SK-N-SH treated with all-trans-retinoic acid at 6 μM for 48 hours (cell line): Measurements from ENCODE around the gene ZP3.
"Not testable (repeated sequence)": the region's sequence is repeated elsewhere in the genome, so short reads cannot be mapped to it uniquely, and the experiment has no call there.

Experiments used
- BACH2 ChIP-seq: fragments of 250-450 bp; sonication (Bioruptor Pico); IDR thresholded peaks from 2 replicates; pipeline ENCODE4 v1.9.0; 2021; ENCODE audit warnings: mild to moderate bottlenecking, borderline replicate concordance
- CSDC2 ChIP-seq: fragments of 250-450 bp; sonication (Bioruptor Pico); IDR thresholded peaks from 2 replicates; pipeline ENCODE4 v1.5.0; 2020; ENCODE audit warnings: mild to moderate bottlenecking, moderate library complexity
- ISL1 ChIP-seq: fragments of 250-450 bp; sonication (Bioruptor Pico); IDR thresholded peaks from 2 replicates; pipeline ENCODE4 v2.1.2; 2022; ENCODE audit warnings: mild to moderate bottlenecking, moderate library complexity
- PPARA ChIP-seq: fragments of 250-450 bp; sonication (Bioruptor Pico); IDR thresholded peaks from 2 replicates; pipeline ENCODE4 v1.5.0; 2020; ENCODE audit warnings: mild to moderate bottlenecking, borderline replicate concordance
- RARB ChIP-seq: fragments of 250-450 bp; sonication (Bioruptor Pico); IDR thresholded peaks from 2 replicates; pipeline ENCODE4 v1.8.0; 2021; ENCODE audit warnings: mild to moderate bottlenecking, moderate library complexity
- TCF4 ChIP-seq: fragments of 250-450 bp; sonication (Bioruptor Pico); IDR thresholded peaks from 2 replicates; pipeline ENCODE4 v1.8.0; 2021; ENCODE audit warnings: mild to moderate bottlenecking, moderate library complexity, borderline replicate concordance
- ZFP30 ChIP-seq: fragments of 450-650 bp; formaldehyde crosslinking; IDR thresholded peaks from 2 replicates; pipeline ENCODE4 v1.5.0; 2022; ENCODE audit warnings: mild to moderate bottlenecking, moderate library complexity
- ZNF70 ChIP-seq: fragments of 450-650 bp; formaldehyde crosslinking; IDR thresholded peaks from 2 replicates; pipeline ENCODE4 v1.5.0; 2020; ENCODE audit warnings: mild to moderate bottlenecking, moderate library complexity
- TF ChIP-seq, protein P1 (sequence below): fragments of 250-450 bp; sonication (Bioruptor Pico); IDR thresholded peaks from 2 replicates; pipeline ENCODE4 v1.5.1; 2021; ENCODE audit warnings: mild to moderate bottlenecking, moderate library complexity
- TF ChIP-seq, protein P2 (sequence below): fragments of 250-450 bp; sonication (Bioruptor Pico); IDR thresholded peaks from 2 replicates; pipeline ENCODE4 v1.5.0; 2020; ENCODE audit warnings: mild to moderate bottlenecking, moderate library complexity

DNA sequence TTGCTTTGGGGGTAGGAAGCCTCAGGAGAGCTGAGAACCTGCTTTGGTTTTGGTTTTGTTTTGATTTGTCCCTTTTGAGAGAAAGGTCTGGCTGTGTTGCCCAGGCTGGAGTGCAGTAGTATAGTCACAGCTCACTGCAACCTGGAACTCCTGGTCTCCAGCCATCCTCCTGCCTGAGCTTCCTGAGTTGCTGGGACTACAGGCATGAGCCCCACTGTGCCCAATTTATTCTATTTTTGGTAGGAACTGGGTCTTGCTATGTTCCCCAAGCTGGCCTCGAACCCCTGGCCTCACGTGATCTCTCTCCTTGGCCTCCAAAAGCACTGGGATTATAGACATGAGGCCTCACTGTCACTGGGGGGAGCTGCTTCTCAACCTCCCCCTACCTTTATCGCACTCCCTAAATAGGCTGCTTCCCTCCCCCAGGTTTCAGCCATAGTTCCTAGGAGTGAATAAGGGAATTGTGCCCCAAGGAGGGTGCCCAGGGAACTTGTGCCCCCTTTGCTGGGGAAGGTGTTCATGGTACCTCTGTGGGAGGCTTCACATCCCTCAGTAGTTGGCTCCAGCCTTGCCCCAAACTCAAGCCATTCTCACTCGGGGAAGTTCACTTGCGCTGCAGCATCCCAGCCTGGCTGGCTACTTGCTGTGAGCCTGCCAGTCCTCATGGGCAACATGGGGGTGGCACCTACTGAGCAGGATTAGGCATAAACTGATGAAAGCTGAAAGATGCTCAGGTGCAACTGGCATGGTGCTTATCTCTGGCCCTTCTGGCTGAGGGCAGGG lies 18.1 kb downstream of the ZP3 start:
- TF ChIP-seq, protein P1, sequence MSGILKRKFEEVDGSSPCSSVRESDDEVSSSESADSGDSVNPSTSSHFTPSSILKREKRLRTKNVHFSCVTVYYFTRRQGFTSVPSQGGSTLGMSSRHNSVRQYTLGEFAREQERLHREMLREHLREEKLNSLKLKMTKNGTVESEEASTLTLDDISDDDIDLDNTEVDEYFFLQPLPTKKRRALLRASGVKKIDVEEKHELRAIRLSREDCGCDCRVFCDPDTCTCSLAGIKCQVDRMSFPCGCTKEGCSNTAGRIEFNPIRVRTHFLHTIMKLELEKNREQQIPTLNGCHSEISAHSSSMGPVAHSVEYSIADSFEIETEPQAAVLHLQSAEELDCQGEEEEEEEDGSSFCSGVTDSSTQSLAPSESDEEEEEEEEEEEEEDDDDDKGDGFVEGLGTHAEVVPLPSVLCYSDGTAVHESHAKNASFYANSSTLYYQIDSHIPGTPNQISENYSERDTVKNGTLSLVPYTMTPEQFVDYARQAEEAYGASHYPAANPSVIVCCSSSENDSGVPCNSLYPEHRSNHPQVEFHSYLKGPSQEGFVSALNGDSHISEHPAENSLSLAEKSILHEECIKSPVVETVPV (CRISPR knock-in tag), result not testable (repeated sequence)
- not testable (repeated sequence) for TF ChIP-seq ZNF70, ZFP30, RARB, BACH2, TCF4, PPARA, CSDC2, ISL1 (CRISPR knock-in tag)
- TF ChIP-seq, protein P2, sequence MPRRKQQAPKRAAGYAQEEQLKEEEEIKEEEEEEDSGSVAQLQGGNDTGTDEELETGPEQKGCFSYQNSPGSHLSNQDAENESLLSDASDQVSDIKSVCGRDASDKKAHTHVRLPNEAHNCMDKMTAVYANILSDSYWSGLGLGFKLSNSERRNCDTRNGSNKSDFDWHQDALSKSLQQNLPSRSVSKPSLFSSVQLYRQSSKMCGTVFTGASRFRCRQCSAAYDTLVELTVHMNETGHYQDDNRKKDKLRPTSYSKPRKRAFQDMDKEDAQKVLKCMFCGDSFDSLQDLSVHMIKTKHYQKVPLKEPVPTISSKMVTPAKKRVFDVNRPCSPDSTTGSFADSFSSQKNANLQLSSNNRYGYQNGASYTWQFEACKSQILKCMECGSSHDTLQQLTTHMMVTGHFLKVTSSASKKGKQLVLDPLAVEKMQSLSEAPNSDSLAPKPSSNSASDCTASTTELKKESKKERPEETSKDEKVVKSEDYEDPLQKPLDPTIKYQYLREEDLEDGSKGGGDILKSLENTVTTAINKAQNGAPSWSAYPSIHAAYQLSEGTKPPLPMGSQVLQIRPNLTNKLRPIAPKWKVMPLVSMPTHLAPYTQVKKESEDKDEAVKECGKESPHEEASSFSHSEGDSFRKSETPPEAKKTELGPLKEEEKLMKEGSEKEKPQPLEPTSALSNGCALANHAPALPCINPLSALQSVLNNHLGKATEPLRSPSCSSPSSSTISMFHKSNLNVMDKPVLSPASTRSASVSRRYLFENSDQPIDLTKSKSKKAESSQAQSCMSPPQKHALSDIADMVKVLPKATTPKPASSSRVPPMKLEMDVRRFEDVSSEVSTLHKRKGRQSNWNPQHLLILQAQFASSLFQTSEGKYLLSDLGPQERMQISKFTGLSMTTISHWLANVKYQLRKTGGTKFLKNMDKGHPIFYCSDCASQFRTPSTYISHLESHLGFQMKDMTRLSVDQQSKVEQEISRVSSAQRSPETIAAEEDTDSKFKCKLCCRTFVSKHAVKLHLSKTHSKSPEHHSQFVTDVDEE (CRISPR knock-in tag), result not testable (repeated sequence)
